ENCODE results near the gene SH3GL1. TPM values are rescaled to one million over a fixed set of nuclear protein-coding genes. Genes with fewer than 3 reads are reported as not detected.

Gene SH3GL1
- polyA plus RNA-seq, 2 of the 4 experiments (the other 2 are of a cell fraction), result 20.1 to 34.7 TPM

GRCh38 chr19:4316956-4317355, 83.4 kb downstream of the SH3GL1 start (continued):
- TF ChIP-seq CHD2 (IDR thresholded peaks at IDR 0.05; ENCODE audit: low read length, partially characterized antibody), result no peak
- no peak for TF ChIP-seq CBX8 (IDR thresholded peaks at IDR 0.05)
- no peak for TF ChIP-seq EHF (CRISPR knock-in tag; IDR thresholded peaks at IDR 0.05)
- TF ChIP-seq ELK1 (IDR thresholded peaks at IDR 0.05; ENCODE audit: low read depth, low read length), result no peak
- TF ChIP-seq MYC (IDR thresholded peaks at IDR 0.05; ENCODE audit: borderline replicate concordance, low read length), result no peak

GRCh38 chr19:4313847-4314490, 86.4 kb downstream of the SH3GL1 start:
- Histone ChIP-seq H3K9me3 (no peaks in the 10 kb centered on the region), H3K4me1 (no peaks in the 10 kb centered on the region), H3K27ac (no peak overlapping the region), H3K4me3 (no peak overlapping the region), H3K4me2 (no peak overlapping the region)
- DNase-seq (ENCODE audit: low read depth in 1 of 2, low spot score in 1 of 2) (no peak), ATAC-seq (no peak), FAIRE-seq (no peak)
- WGBS (ENCODE audit: missing lambda C conversion rate), result 80% methylated on average over 12 of the region's 12 CpGs
- ChIA-PET POLR2A (no interaction called here), CTCF (interaction anchor here (1.5 kb wide), 1 partner anchor 39 kb away, joined by 3 read pairs; no protein-coding TSS in a partner anchor)
- TF ChIP-seq TP53 (CRISPR knock-in tag; IDR thresholded peaks at IDR 0.05), result no peak
- no peak for TF ChIP-seq ZNF302 (CRISPR knock-in tag; IDR thresholded peaks at IDR 0.05)
- no peak for TF ChIP-seq MYC (IDR thresholded peaks at IDR 0.05; ENCODE audit: borderline replicate concordance, low read length)
- TF ChIP-seq ZC3H11A (IDR thresholded peaks at IDR 0.05), result no peak
- TF ChIP-seq BCL3 (IDR thresholded peaks at IDR 0.05), result no peak
- TF ChIP-seq GATA3 (IDR thresholded peaks at IDR 0.05; ENCODE audit: borderline replicate concordance), result no peak
- TF ChIP-seq RFX5 (IDR thresholded peaks at IDR 0.05), result no peak
- no peak for TF ChIP-seq ZFP36 (IDR thresholded peaks at IDR 0.05; ENCODE audit: borderline replicate concordance, partially characterized antibody)
- no peak for TF ChIP-seq CBX8 (IDR thresholded peaks at IDR 0.05)
- no peak for TF ChIP-seq CHD4 (IDR thresholded peaks at IDR 0.05; ENCODE audit: borderline replicate concordance)
- TF ChIP-seq PBX3 (IDR thresholded peaks at IDR 0.05), result no peak
- TF ChIP-seq EHF (CRISPR knock-in tag; IDR thresholded peaks at IDR 0.05), result no peak

Small RNAs within 50 kb of the gene (small RNA-seq; reads per million reads assigned to genes)
- gene MIR4746, result 0 reads per million in 6 experiments

Other genes starting within 250 kb of the SH3GL1 start
- gene CREB3L3, start 246.9 kb downstream of the SH3GL1 start, polyA plus RNA-seq (2011; rRNA removed), result 0.05 and 0.07 TPM in 2 replicates
- gene CREB3L3, start 246.9 kb downstream of the SH3GL1 start, polyA plus RNA-seq (2017; fragmentation: RNase III; extraction: RNeasy Plus Mini Kit Qiagen cat#74134 plus additional on column Dnase treatment), result 0.05 to 0.20 TPM (median 0.08 TPM) in 3 replicates
- gene SIRT6, start 218.0 kb downstream of the SH3GL1 start, polyA plus RNA-seq (2011; rRNA removed), result 10.2 and 11.7 TPM in 2 replicates
- gene SIRT6, start 218.0 kb downstream of the SH3GL1 start, polyA plus RNA-seq (2017; fragmentation: RNase III; extraction: RNeasy Plus Mini Kit Qiagen cat#74134 plus additional on column Dnase treatment), result 20.2 to 22.6 TPM (median 21.6 TPM) in 3 replicates
- 0.12 and 0.28 TPM in 2 replicates for gene ANKRD24, start 217.9 kb downstream of the SH3GL1 start, polyA plus RNA-seq (2011; rRNA removed)
- 0.28 to 0.54 TPM (median 0.36 TPM) in 3 replicates for gene ANKRD24, start 217.9 kb downstream of the SH3GL1 start, polyA plus RNA-seq (2017; fragmentation: RNase III; extraction: RNeasy Plus Mini Kit Qiagen cat#74134 plus additional on column Dnase treatment)
- gene EBI3, start 171.0 kb downstream of the SH3GL1 start, polyA plus RNA-seq (2011; rRNA removed), result 1.1 and 1.4 TPM in 2 replicates
- gene EBI3, start 171.0 kb downstream of the SH3GL1 start, polyA plus RNA-seq (2017; fragmentation: RNase III; extraction: RNeasy Plus Mini Kit Qiagen cat#74134 plus additional on column Dnase treatment), result 3.1 to 3.6 TPM (median 3.3 TPM) in 3 replicates
- 11.4 and 12.3 TPM in 2 replicates for gene YJU2, start 153.5 kb downstream of the SH3GL1 start, polyA plus RNA-seq (2011; rRNA removed)
- gene YJU2, start 153.5 kb downstream of the SH3GL1 start, polyA plus RNA-seq (2017; fragmentation: RNase III; extraction: RNeasy Plus Mini Kit Qiagen cat#74134 plus additional on column Dnase treatment), result 14.9 to 18.0 TPM (median 16.5 TPM) in 3 replicates
- 0.08 and 0.29 TPM in 2 replicates for gene SHD, start 121.3 kb downstream of the SH3GL1 start, polyA plus RNA-seq (2011; rRNA removed)
- gene SHD, start 121.3 kb downstream of the SH3GL1 start, polyA plus RNA-seq (2017; fragmentation: RNase III; extraction: RNeasy Plus Mini Kit Qiagen cat#74134 plus additional on column Dnase treatment), result 0.29 to 0.38 TPM in 2 of 3 replicates, not detected in the other
- not detected in 2 replicates for gene TMIGD2, start 98.2 kb downstream of the SH3GL1 start, polyA plus RNA-seq (2011; rRNA removed)
- not detected in 3 replicates for gene TMIGD2, start 98.2 kb downstream of the SH3GL1 start, polyA plus RNA-seq (2017; fragmentation: RNase III; extraction: RNeasy Plus Mini Kit Qiagen cat#74134 plus additional on column Dnase treatment)
- 3.3 and 3.5 TPM in 2 replicates for gene FSD1, start 95.9 kb downstream of the SH3GL1 start, polyA plus RNA-seq (2011; rRNA removed)
- gene FSD1, start 95.9 kb downstream of the SH3GL1 start, polyA plus RNA-seq (2017; fragmentation: RNase III; extraction: RNeasy Plus Mini Kit Qiagen cat#74134 plus additional on column Dnase treatment), result 10.4 to 13.2 TPM (median 12.8 TPM) in 3 replicates
- 0.19 and 0.25 TPM in 2 replicates for gene STAP2, start 61.7 kb downstream of the SH3GL1 start, polyA plus RNA-seq (2011; rRNA removed)
- 0.29 TPM in 1 of 3 replicates, not detected in the others for gene STAP2, start 61.7 kb downstream of the SH3GL1 start, polyA plus RNA-seq (2017; fragmentation: RNase III; extraction: RNeasy Plus Mini Kit Qiagen cat#74134 plus additional on column Dnase treatment)
- 3.5 and 4.0 TPM in 2 replicates for gene MPND, start 57.0 kb downstream of the SH3GL1 start, polyA plus RNA-seq (2011; rRNA removed)
- 11.4 to 15.2 TPM (median 14.5 TPM) in 3 replicates for gene MPND, start 57.0 kb downstream of the SH3GL1 start, polyA plus RNA-seq (2017; fragmentation: RNase III; extraction: RNeasy Plus Mini Kit Qiagen cat#74134 plus additional on column Dnase treatment)
- 11.7 and 15.6 TPM in 2 replicates for gene CHAF1A, start 2.1 kb upstream of the SH3GL1 start, polyA plus RNA-seq (2011; rRNA removed)
- 24.7 to 28.0 TPM (median 27.0 TPM) in 3 replicates for gene CHAF1A, start 2.1 kb upstream of the SH3GL1 start, polyA plus RNA-seq (2017; fragmentation: RNase III; extraction: RNeasy Plus Mini Kit Qiagen cat#74134 plus additional on column Dnase treatment)
- gene UBXN6, start 57.2 kb upstream of the SH3GL1 start, polyA plus RNA-seq (2011; rRNA removed), result 19.9 and 23.0 TPM in 2 replicates
- gene UBXN6, start 57.2 kb upstream of the SH3GL1 start, polyA plus RNA-seq (2017; fragmentation: RNase III; extraction: RNeasy Plus Mini Kit Qiagen cat#74134 plus additional on column Dnase treatment), result 27.4 to 32.7 TPM (median 31.6 TPM) in 3 replicates
- gene HDGFL2, start 71.8 kb upstream of the SH3GL1 start, polyA plus RNA-seq (2011; rRNA removed), result 8.9 and 10.8 TPM in 2 replicates
- 29.6 to 36.1 TPM (median 34.3 TPM) in 3 replicates for gene HDGFL2, start 71.8 kb upstream of the SH3GL1 start, polyA plus RNA-seq (2017; fragmentation: RNase III; extraction: RNeasy Plus Mini Kit Qiagen cat#74134 plus additional on column Dnase treatment)
- 0.04 and 0.07 TPM in 2 replicates for gene PLIN4, start 117.9 kb upstream of the SH3GL1 start, polyA plus RNA-seq (2011; rRNA removed)
- gene PLIN4, start 117.9 kb upstream of the SH3GL1 start, polyA plus RNA-seq (2017; fragmentation: RNase III; extraction: RNeasy Plus Mini Kit Qiagen cat#74134 plus additional on column Dnase treatment), result 0.20 to 0.24 TPM (median 0.23 TPM) in 3 replicates
- 0.04 and 0.25 TPM in 2 replicates for gene PLIN5, start 134.7 kb upstream of the SH3GL1 start, polyA plus RNA-seq (2011; rRNA removed)
- 0.08 to 0.11 TPM in 2 of 3 replicates, not detected in the other for gene PLIN5, start 134.7 kb upstream of the SH3GL1 start, polyA plus RNA-seq (2017; fragmentation: RNase III; extraction: RNeasy Plus Mini Kit Qiagen cat#74134 plus additional on column Dnase treatment)
- 0.18 and 0.21 TPM in 2 replicates for gene LRG1, start 139.5 kb upstream of the SH3GL1 start, polyA plus RNA-seq (2011; rRNA removed)
- 0.03 to 0.04 TPM in 2 of 3 replicates, not detected in the other for gene LRG1, start 139.5 kb upstream of the SH3GL1 start, polyA plus RNA-seq (2017; fragmentation: RNase III; extraction: RNeasy Plus Mini Kit Qiagen cat#74134 plus additional on column Dnase treatment)
- gene SEMA6B, start 159.1 kb upstream of the SH3GL1 start, polyA plus RNA-seq (2011; rRNA removed), result 5.4 and 5.7 TPM in 2 replicates
- 8.0 to 9.0 TPM (median 9.0 TPM) in 3 replicates for gene SEMA6B, start 159.1 kb upstream of the SH3GL1 start, polyA plus RNA-seq (2017; fragmentation: RNase III; extraction: RNeasy Plus Mini Kit Qiagen cat#74134 plus additional on column Dnase treatment)
- 3.2 TPM in 2 replicates for gene TNFAIP8L1, start 239.0 kb upstream of the SH3GL1 start, polyA plus RNA-seq (2011; rRNA removed)
- gene TNFAIP8L1, start 239.0 kb upstream of the SH3GL1 start, polyA plus RNA-seq (2017; fragmentation: RNase III; extraction: RNeasy Plus Mini Kit Qiagen cat#74134 plus additional on column Dnase treatment), result 4.9 to 5.9 TPM (median 5.4 TPM) in 3 replicates